ENCODE measurements around the gene FBXO3.

FBXO3 gene

GRCh38 chr11:33736148-33736812, 38.0 kb downstream of the FBXO3 start, which contains the start of gene CD59:
CD59 (minus strand) TSS chr11:33736423; CDS start chr11:33722445, 13,978 bp downstream.
- H3K4me3 ChIP-seq (ENCODE audit: low read depth, low read length), result peak within 1 kb of the TSS; percentile 89
- H3K9me3 ChIP-seq (ENCODE audit: severe bottlenecking), result no peaks in the 10 kb centered on the region
- H3K27me3 ChIP-seq (ENCODE audit: insufficient read depth, low read depth, severe bottlenecking), result no peaks in the 10 kb centered on the region
- DNase-seq, result peak; percentile 96
- H3K27ac ChIP-seq, result peak within 1 kb of the TSS; percentile 66
- H3K36me3 ChIP-seq, result peaks cover 3% of the 10 kb centered on the region; the same call in 1 of the 2 replicates
- no peak for TF ChIP-seq CTCF (IDR thresholded peaks at IDR 0.05; ENCODE audit: low read depth, low read length)

- DNase-seq, result peak; percentile 37
These were observed 38.8 kb downstream of the FBXO3 start for GRCh38 chr11:33735271-33736147.

GRCh38 chr11:33734441-33735270, 39.7 kb downstream of the FBXO3 start:
- DNase-seq, result no peak
- H3K27ac ChIP-seq, result no peak overlapping the region
- peaks cover 3% of the 10 kb centered on the region; the same call in 1 of the 2 replicates for H3K36me3 ChIP-seq
- H3K4me3 ChIP-seq (ENCODE audit: low read depth, low read length), result no peak overlapping the region
- H3K9me3 ChIP-seq (ENCODE audit: severe bottlenecking), result no peaks in the 10 kb centered on the region
- no peaks in the 10 kb centered on the region for H3K27me3 ChIP-seq (ENCODE audit: insufficient read depth, low read depth, severe bottlenecking)
- no peak for TF ChIP-seq CTCF (IDR thresholded peaks at IDR 0.05; ENCODE audit: low read depth, low read length)

More at GRCh38 chr11:33735271-33736147, 38.8 kb downstream of the FBXO3 start:
- no peaks in the 10 kb centered on the region for H3K27me3 ChIP-seq (ENCODE audit: insufficient read depth, low read depth, severe bottlenecking)
- TF ChIP-seq CTCF (IDR thresholded peaks at IDR 0.05; ENCODE audit: low read depth, low read length), result 0 out of 2 replicates have a peak, but pooled peaks have one; percentile 3
- no peaks in the 10 kb centered on the region for H3K9me3 ChIP-seq (ENCODE audit: severe bottlenecking)
- peak overlapping the region; percentile 66 for H3K27ac ChIP-seq
- H3K4me3 ChIP-seq (ENCODE audit: low read depth, low read length), result peak overlapping the region; percentile 89
- H3K36me3 ChIP-seq, result peaks cover 3% of the 10 kb centered on the region; the same call in 1 of the 2 replicates

GRCh38 chr11:33733980-33734379, 40.3 kb downstream of the FBXO3 start:
- H3K27me3 ChIP-seq (ENCODE audit: insufficient read depth, low read depth, severe bottlenecking), result no peaks in the 10 kb centered on the region
- H3K36me3 ChIP-seq, result peaks cover 3% of the 10 kb centered on the region; the same call in 1 of the 2 replicates
- TF ChIP-seq CTCF (IDR thresholded peaks at IDR 0.05; ENCODE audit: low read depth, low read length), result no peak
- H3K27ac ChIP-seq, result no peak overlapping the region
- H3K4me3 ChIP-seq (ENCODE audit: low read depth, low read length), result no peak overlapping the region
- no peak for DNase-seq
- no peaks in the 10 kb centered on the region for H3K9me3 ChIP-seq (ENCODE audit: severe bottlenecking)

GRCh38 chr11:33731723-33732531, 42.4 kb downstream of the FBXO3 start:
- H3K27ac ChIP-seq, result no peak overlapping the region
- H3K4me3 ChIP-seq (ENCODE audit: low read depth, low read length), result no peak overlapping the region
- TF ChIP-seq CTCF (IDR thresholded peaks at IDR 0.05; ENCODE audit: low read depth, low read length), result no peak

More at GRCh38 chr11:33731723-33732531, 42.4 kb downstream of the FBXO3 start:
- Histone ChIP-seq H3K36me3 (peaks cover 3% of the 10 kb centered on the region; the same call in 1 of the 2 replicates), H3K9me3 (ENCODE audit: severe bottlenecking) (peaks cover 2% of the 10 kb centered on the region), H3K27me3 (ENCODE audit: insufficient read depth, low read depth, severe bottlenecking) (no peaks in the 10 kb centered on the region)
- no peak for DNase-seq
